MV-4-11 (cell line): ENCODE measurements around the gene KAZALD1.

Source experiments
- DNase-seq: peaks from one replicate; lab custom pipeline; 2025; lab: John Stamatoyannopoulos, UW

The KAZALD1 gene

GRCh38 chr10:101061624-101062231, at the start of gene KAZALD1:
Gene KAZALD1 (plus strand): TSS chr10:101061989. CDS start chr10:101062593, 604 bp downstream.
- no peak for DNase-seq

- DNase-seq: peak; percentile 84
Measured at GRCh38 chr10:101012525-101013364, 49.0 kb upstream of the KAZALD1 start.

DNA sequence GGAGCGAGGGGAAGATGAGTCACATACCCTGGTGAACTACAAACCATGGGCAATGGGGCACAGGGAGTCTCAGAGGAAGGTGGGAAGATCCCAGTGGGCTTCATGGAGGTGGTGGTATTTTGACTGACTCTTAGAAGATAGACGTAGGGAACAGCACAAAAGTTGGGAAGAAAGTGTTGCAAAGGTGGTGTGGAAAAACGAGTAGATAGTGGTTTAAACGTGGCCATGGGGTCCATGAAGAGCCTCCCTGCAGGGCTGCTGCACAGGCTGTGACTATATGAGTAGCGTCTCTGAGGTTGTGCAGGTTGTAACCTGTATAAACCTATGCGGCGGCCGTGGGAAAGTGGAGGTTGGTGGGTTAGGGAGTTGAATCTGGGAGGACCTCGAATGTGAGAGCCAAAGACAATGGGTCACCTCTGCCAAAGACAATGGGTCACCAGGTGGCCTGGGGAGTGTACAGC, 48.4 kb upstream of the KAZALD1 start:
- DNase-seq: no peak

DNA sequence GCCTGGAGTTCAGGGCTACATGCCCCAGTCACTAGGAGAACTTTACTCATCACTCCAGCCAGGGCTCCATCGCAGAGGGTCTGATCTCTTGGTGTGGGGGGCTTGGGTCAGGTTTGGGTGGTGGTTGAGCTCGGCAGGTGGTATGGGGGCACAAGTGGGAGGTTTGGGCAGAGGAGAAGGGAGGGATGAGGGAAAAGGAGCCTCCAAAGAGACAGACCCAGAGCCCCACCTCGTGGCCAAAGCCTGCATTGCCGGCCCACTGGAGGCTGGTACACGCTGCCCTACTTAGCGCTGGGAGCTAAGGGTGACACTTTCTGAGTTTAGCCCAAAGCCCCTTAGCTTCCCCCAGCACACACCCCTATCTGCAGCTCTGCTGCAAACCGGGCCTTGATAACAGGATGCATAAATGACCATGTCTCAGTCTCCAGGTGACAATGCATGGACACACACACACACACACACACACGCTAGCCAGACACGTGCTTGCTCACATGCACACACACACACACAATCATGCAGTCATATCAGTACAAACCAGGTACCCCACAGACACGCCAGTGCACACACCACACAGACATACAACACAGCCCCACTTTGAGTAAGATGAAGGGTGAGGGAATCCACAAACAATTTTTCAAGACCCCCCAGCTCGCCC, 47.4 kb upstream of the KAZALD1 start:
- peak; percentile 55 for DNase-seq

GRCh38 chr10:101014966-101015581, 46.7 kb upstream of the KAZALD1 start:
- peak; percentile 63 for DNase-seq

DNA sequence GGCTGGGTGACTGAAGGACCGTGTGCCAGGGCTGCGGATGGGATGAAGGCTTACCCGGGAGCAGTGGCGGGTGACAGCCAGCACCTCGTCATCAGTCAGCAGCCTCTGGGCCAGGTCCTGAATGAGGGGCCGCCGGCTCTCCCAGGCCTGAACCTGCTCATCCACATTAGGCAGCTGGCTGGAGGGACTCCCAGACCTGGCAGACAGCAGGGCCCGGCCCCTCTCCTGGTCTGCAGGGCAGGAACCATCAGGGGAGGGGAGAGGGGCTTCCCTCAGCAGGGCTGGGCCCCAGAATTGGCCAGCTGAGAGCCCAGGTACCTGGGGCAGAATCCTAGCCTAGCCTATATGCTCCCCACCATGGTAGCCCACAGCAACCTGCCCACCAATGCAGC, 46.2 kb upstream of the KAZALD1 start:
- DNase-seq: no peak

- DNase-seq: no peak
Measured at GRCh38 chr10:101016814-101017213, 45.0 kb upstream of the KAZALD1 start.

DNA sequence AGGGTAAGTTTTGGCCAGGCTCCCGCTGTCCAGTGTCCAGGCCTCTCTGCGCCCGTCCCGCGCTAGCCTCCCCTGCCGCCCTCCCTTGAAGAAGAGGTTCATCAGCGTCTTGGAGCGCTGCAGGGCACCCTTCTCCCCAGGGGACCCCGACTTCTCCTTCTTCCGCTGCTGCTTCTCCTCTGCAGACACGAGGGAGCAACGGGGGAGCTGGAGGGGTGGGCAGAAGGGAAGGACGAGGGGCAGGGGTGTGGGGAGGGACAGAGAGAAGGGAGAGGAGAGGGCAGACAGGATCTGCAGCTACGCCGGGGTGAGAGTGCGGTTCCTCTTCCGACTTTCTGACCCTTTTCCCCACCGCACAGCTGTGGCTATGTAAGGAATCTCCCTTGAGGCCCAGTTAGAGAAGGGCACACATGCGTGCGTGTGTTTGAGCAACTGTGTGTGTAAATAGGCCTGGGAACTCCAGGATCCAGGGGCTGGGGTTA, 43.6 kb upstream of the KAZALD1 start:
- DNase-seq: peak; percentile 82

DNA sequence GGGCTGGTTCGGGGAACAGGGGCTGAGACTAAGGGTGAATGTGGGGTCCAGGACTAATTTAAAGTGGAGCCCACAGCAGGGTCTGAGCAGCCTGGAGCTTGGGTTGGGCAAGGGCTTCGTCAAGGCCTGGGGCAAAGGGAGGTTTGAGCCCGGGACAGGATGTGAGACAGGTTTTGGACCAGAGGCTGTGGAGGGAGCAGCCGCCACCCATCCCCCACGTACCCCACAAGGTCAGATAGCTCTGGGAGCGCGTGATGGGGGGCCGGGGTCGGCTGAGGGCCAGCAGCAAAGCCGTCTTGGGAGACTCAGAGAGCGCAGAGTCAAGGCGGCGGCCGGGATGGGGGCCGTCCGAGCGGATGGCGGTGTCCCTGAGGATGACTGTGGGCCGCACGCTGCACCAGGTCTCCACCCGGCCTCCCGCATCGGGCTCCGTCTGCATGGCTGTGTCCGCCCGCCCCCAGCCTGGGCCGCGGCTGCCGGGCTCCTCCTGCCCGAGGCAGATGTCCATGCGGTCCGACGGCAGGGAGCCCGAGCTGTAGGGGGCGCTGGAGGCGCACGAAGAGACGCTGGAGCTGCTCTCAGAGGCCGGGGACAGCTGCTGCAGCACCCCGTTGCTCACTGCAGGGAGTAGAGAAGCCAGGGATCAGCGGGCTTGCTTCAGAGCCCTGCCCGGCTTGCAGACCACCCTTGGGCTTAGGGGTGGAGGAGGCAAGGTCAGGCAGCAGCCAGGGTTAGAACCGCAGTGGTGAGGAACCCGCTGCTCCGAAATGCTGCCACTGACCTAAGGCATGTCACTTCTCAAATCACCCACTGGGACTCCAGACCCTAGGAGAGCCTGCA, 43.0 kb upstream of the KAZALD1 start:
- peak; percentile 86 for DNase-seq

GRCh38 chr10:101019440-101019703, 42.4 kb upstream of the KAZALD1 start:
- no peak for DNase-seq

DNA sequence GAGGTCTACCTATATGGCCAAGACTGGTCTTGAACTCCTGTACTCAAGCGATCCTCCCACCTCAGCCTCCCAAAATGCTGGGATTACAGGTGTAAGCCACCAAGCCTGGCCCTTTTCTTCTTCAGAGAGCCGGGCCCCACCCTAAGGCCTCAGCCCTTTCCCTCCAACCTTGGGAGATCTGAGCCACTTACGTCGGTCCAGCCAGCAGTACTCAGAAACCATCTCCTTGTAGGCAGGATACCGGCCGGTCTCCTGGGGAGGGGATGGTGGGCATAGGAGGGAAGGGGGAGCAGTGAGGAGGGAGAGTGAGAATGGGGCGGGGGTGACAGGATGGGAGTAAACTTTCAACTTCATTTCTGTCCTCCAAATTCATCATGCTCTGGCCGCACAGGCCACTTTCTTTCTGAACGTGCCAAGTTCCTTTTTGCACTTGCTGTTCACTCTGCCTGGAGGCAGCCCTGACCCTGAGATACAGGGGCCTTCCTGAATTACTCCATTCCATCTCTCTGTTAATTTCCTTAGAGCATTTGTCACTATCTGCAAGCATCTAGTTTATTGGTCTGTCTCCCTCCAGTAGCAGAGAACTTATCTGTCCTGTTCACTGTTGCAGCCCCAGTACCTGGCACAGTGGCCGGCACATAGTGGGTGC, 41.2 kb upstream of the KAZALD1 start:
- DNase-seq: peak; percentile 27

GRCh38 chr10:101021239-101021638, 40.5 kb upstream of the KAZALD1 start:
- DNase-seq: no peak

DNA sequence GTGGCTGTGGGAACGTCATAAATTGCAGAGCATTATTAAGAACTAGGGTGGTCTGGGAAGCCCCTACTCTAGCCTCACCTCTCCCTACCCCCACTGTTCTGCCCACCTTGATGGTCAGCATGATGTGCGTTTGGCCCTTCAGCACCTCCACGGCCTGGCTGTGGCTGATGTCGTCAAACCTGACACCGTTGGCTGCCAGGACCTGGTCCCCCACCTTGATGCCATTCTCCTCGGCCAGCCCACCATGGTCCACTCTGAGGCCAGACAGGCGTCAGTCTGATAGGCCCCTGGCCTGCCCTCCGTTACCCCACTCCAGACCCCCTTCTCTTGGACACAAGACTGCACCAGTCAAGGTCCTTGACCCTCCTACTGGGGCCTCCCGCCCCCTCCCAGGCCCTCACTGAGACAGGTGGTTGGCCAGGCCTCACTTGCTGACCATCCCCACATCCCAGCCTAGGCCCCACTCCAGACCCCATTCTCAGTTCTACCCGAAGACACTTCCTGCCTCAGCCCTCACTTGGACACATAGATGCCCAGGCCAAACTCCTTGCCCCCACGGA, 40.0 kb upstream of the KAZALD1 start:
- DNase-seq: no peak

DNA sequence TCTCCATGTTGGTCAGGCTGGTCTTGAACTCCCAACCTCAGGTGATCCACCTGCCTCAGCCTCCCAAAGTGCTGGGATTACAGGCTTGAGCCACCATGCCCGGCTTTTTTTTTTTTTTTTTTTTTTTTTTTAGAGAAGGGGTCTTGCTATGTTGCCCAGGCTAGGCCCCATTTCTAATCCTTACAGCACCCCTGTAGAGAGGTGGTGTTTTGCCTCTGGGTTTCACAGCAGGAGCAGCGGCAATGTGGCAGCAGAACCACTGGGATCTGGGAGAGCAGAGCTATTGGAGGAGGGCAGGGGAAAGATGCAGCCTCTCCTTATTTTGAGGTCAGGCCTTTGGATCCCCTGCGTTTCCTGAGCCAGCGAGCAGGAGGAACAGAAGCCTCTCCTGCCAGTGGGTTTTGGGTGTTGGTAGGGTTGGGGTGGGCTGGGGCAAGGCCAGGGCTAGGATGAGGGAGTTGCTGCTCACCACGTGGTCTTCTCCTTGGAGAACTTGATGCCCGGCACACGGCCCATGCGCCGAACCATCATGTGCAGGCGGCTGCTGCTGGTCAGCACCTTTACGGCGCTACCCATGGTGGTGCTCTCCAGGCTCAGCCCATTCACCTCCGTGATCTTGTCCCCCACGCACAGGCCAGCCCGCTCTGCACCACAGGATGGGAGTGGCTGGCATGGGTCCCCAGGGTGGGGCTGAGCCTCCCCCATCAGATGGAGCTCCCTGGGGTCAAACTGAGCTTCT, 38.7 kb upstream of the KAZALD1 start:
- no peak for DNase-seq

DNA sequence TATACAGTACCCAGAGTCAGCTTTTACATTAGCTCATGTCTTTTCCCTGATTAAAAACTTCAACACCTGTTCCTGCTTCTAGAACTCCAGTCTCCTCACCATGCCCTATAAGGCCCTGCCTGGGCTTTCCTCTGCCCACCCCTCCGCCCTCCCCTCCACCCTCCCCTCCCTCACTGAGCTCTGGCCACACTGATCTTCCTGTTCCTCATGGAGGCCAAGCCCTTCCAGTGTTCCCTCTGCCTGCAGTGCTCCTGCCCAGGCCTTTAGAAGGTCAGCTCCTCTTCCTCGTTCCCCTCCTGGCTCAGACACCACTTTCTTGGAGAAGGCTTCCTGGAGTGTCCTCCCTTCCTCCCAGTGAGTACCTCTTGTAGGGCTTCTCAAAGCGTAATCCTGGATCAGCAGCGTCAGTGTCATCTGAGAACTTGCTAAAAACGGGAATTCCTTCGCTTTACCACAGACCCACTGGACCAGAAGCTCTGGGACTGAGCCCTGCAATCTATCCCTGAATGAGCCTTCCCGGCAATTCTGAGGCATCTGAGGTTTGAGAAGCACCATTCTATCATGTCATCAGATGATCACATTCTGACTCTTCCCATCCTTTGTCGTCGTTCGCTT, 34.6 kb upstream of the KAZALD1 start:
- no peak for DNase-seq

GRCh38 chr10:101028446-101029337, 33.1 kb upstream of the KAZALD1 start:
- peak; percentile 92 for DNase-seq

DNA sequence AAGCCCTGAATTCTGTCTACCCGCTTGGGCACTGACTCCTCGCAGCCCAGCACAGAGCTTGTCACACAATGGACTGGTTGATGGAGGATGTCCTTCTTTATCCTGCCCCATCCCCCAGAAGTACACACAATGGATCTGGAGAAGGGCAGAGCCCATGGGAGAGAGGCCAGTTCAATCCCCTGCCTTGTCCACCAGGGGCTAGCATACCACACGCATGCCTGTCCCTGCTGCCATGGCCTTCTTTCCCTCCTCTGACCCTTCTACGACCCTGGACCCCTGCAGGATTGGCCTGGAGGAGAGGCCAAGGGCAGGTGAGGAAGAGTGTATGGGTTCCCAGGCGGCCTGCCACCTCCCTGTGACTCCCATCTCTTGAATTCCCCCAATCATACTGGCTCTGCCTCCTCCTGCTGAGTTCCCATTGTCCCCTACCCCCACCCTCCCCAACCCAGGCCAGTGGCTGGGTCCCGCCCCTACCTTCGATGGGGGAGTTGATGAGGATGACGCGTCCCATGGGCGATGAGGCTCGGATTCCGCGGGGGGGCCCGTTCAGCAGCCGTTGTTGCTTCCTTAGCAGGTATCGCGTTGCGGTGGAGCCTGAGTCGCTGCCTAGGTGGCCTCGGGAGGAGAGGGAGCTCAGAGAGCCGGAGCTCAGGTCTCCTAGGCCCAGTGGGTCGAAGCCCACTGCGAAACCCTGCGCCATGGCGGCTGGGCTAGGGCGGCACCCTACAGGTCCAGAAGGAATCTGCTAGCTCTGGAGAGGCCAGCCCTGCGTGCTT, 32.1 kb upstream of the KAZALD1 start:
- peak; percentile 4 for DNase-seq
